Ishikawa (cell line): Measurements from ENCODE around the gene RPL13.

Source experiments
- CEBPB ChIP-seq: IDR thresholded peaks from 2 replicates; pipeline ENCODE4 v1.6.1; 2012
- CREB1 ChIP-seq: IDR thresholded peaks from 2 replicates; pipeline ENCODE4 v1.6.1; 2012; ENCODE audit warnings: low read depth
- EP300 ChIP-seq: IDR thresholded peaks from 2 replicates; pipeline ENCODE4 v1.6.1; 2012; ENCODE audit warnings: borderline replicate concordance
- FOXM1 ChIP-seq: IDR thresholded peaks from 2 replicates; pipeline ENCODE4 v1.6.1; 2012; ENCODE audit warnings: low read depth, borderline replicate concordance
- NFIC ChIP-seq: IDR thresholded peaks from 2 replicates; pipeline ENCODE4 v1.6.1; 2012
- RAD21 ChIP-seq: IDR thresholded peaks from 2 replicates; pipeline ENCODE4 v1.6.1; 2012; ENCODE audit warnings: low read depth
- TAF1 ChIP-seq: IDR thresholded peaks from 2 replicates; pipeline ENCODE4 v1.6.1; 2012; ENCODE audit warnings: low read depth, mild to moderate bottlenecking
- TCF12 ChIP-seq: IDR thresholded peaks from 2 replicates; pipeline ENCODE4 v1.6.1; 2012; ENCODE audit warnings: low read depth
- TEAD4 ChIP-seq: IDR thresholded peaks from 2 replicates; pipeline ENCODE4 v1.6.1; 2012
- YY1 ChIP-seq: IDR thresholded peaks from 2 replicates; pipeline ENCODE4 v1.6.1; 2012; ENCODE audit warnings: low read depth
- ZBTB7A ChIP-seq: IDR thresholded peaks from 2 replicates; pipeline ENCODE4 v1.6.1; 2012; ENCODE audit warnings: low read depth
- TF ChIP-seq, protein P1 (sequence below): IDR thresholded peaks from 2 replicates; pipeline ENCODE4 v1.6.1; 2012; ENCODE audit warnings: low read depth, mild to moderate bottlenecking
- TF ChIP-seq, protein P2 (sequence below): IDR thresholded peaks from 2 replicates; pipeline ENCODE4 v1.6.1; 2012
- TF ChIP-seq, protein P3 (sequence below): IDR thresholded peaks from 2 replicates; pipeline ENCODE4 v1.6.1; 2012

- no peak for TF ChIP-seq TEAD4
- TF ChIP-seq, protein P1, sequence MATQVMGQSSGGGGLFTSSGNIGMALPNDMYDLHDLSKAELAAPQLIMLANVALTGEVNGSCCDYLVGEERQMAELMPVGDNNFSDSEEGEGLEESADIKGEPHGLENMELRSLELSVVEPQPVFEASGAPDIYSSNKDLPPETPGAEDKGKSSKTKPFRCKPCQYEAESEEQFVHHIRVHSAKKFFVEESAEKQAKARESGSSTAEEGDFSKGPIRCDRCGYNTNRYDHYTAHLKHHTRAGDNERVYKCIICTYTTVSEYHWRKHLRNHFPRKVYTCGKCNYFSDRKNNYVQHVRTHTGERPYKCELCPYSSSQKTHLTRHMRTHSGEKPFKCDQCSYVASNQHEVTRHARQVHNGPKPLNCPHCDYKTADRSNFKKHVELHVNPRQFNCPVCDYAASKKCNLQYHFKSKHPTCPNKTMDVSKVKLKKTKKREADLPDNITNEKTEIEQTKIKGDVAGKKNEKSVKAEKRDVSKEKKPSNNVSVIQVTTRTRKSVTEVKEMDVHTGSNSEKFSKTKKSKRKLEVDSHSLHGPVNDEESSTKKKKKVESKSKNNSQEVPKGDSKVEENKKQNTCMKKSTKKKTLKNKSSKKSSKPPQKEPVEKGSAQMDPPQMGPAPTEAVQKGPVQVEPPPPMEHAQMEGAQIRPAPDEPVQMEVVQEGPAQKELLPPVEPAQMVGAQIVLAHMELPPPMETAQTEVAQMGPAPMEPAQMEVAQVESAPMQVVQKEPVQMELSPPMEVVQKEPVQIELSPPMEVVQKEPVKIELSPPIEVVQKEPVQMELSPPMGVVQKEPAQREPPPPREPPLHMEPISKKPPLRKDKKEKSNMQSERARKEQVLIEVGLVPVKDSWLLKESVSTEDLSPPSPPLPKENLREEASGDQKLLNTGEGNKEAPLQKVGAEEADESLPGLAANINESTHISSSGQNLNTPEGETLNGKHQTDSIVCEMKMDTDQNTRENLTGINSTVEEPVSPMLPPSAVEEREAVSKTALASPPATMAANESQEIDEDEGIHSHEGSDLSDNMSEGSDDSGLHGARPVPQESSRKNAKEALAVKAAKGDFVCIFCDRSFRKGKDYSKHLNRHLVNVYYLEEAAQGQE = no peak
- no peak for TF ChIP-seq NFIC
- no peak for TF ChIP-seq YY1
- TF ChIP-seq TCF12 = no peak
- TF ChIP-seq CEBPB = no peak
- no peak for TF ChIP-seq ZBTB7A
- TF ChIP-seq TAF1 = no peak
- no peak for TF ChIP-seq FOXM1
- TF ChIP-seq, protein P2, sequence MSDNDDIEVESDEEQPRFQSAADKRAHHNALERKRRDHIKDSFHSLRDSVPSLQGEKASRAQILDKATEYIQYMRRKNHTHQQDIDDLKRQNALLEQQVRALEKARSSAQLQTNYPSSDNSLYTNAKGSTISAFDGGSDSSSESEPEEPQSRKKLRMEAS = no peak
- TF ChIP-seq EP300 = no peak
- no peak for TF ChIP-seq RAD21
- TF ChIP-seq CREB1 = no peak
- TF ChIP-seq, protein P3, sequence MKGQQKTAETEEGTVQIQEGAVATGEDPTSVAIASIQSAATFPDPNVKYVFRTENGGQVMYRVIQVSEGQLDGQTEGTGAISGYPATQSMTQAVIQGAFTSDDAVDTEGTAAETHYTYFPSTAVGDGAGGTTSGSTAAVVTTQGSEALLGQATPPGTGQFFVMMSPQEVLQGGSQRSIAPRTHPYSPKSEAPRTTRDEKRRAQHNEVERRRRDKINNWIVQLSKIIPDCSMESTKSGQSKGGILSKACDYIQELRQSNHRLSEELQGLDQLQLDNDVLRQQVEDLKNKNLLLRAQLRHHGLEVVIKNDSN = no peak
These were observed 9.2 kb downstream of the RPL13 start for GRCh38 chr16:89569506-89570341.
